ENCODE data around the gene SLC17A1.
"Not testable (repeated sequence)": the region's sequence is repeated elsewhere in the genome, so short reads cannot be mapped to it uniquely, and the experiment has no call there.

Gene SLC17A1

GRCh38 chr6:25756382-25757363 lies 75.2 kb downstream of the SLC17A1 start:
- DNase-seq (ENCODE audit: low spot score) = no peak

DNA sequence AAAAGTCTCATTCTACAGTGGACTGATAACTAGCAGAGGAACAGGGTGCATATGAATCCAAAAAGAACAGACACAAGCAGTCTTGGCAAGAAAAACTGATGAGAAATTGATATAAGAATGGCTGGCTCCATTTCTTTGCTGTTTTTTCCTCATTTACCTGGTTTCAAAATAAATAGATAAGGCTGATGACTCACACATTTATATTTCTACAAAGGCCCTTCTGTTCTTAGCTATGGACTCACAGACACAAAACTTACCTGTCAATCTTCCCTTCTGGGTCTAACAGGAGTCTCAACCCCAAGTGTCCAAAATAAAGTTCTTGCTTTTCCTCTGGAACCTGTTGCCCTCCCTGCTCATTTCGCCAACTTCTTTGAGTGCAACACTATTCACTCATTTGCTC lies 76.4 kb downstream of the SLC17A1 start:
- no peak for DNase-seq (ENCODE audit: low spot score)

DNA sequence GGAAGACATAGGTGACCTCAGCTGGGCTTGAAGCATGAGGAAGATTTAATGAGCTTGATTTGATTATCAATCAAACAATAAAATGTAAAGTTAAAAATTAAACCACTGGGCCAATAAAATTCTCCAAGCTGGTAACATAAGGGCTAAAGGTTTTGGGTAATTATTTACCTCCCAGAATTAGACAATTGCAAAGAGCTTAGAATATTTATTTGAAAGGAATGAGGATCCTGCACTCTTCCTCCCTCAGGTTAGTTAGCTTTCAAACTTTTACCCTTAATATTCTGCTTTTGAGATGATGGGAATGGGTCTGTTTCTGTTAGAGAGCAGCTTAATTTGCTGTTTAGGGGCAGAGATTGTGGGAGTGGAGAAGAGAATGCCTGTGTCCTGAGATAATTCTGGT lies 77.3 kb downstream of the SLC17A1 start, which contains the start of gene SLC17A4:
Gene SLC17A4, plus strand, starts transcription at position 208 of the 400 bp plus-strand sequence. CDS start 7,221 bp downstream, outside the sequence.
- no peak for DNase-seq (ENCODE audit: low spot score)

DNA sequence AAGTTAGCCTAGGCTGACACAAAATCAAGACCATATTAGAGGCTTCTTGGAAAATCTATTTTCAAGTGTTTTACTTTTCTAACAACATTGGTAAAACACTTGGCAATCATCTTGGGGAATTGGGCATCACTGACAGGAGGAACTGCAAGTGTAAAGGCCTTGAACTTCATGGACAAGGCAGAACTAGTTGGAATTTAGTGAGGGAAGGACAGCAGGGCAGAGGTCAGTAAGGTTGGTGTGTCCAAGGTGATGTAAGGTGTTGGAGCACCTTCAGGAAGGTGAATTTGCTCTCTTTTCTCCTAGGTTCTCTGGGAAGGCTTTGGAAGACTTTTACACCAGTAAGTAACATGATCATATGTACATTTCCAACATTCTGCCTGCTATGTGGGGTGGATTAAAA lies 78.8 kb downstream of the SLC17A1 start:
- DNase-seq (ENCODE audit: low spot score) = no peak

GRCh38 chr6:25750906-25751305 lies 80.9 kb downstream of the SLC17A1 start:
- DNase-seq (ENCODE audit: low spot score) = no peak

- no peak for DNase-seq (ENCODE audit: low spot score)
Observed at GRCh38 chr6:25749837-25750236, 82.0 kb downstream of the SLC17A1 start.

DNA sequence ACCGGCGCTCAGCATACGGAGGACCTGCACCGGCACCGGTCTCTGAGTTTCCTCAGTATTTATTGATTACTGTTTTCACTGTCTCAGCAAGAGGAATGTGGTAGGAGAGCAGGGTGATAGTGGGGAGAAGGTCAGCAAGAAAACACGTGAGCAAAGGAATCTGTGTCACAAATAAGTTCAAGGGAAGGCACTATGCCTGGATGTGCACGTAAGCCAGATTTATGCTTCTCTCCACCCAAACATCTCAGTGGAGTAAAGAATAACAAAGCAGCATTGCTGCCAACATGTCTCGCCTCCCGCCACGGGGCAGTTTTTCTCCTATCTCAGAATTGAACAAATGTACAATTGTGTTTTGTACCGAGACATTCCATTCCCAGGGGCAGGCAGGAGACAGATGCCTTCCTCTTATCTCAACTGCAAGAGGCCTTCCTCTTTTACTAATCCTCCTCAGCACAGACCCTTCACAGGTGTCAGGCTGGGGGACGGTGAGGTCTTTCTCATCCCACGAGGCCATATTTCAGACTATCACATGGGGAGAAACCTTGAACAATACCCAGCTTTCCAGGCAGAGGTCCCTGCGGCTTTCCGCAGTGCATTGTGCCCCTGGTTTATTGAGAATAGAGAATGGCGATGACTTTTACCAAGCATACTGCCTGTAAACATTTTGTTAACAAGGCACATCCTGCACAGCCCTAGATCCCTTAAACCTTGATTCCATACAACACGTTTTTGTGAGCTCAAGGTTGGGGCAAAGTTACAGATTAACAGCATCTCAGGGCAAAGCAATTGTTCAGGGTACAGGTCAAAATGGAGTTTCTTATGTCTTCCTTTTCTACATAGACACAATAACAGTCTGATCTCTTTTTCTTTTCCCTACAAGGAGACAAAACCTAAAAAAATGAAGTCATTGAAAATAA lies 83.0 kb downstream of the SLC17A1 start:
- DNase-seq (ENCODE audit: low spot score) = not testable (repeated sequence)

DNA sequence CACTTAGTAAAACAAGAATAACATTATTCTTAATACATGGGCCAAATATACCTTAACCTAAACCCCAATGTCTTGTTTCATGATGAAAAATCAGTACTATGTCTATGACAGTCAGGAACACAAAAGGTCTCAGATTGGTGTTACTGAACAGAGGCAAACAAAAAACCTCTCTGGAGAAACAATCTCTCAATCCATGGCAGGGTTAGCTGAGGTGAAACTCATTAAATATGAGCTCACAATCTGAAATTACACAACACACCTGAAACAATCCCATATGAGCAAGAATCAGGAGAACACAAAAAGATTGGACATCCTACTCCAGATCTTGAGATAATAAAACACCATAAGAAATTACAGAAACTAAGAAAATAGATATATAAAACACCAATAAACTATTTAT lies 83.8 kb downstream of the SLC17A1 start:
- DNase-seq (ENCODE audit: low spot score) = no peak

DNA sequence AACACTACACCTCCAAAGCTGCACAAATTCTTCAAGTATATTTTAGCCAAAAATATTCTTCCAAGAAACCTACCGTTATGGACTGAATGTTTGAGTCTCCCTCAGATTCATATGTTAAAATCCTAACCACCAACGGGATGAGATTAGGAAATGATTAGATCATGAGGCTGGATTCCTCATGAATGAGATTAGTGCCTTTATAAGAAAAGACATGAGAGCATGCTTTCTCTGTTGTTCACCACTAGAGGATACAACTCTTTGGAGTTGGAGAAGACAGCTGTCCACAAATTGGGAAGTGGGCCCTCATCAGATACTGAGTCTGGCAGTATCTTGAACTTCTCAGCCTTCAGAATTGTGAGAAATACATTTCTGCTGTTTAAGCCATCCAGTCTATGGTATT lies 84.4 kb downstream of the SLC17A1 start:
- no peak for DNase-seq (ENCODE audit: low spot score)

GRCh38 chr6:25746968-25747367 lies 84.9 kb downstream of the SLC17A1 start:
- DNase-seq (ENCODE audit: low spot score) = no peak

GRCh38 chr6:25745836-25746235 lies 86.0 kb downstream of the SLC17A1 start:
- DNase-seq (ENCODE audit: low spot score) = no peak

DNA sequence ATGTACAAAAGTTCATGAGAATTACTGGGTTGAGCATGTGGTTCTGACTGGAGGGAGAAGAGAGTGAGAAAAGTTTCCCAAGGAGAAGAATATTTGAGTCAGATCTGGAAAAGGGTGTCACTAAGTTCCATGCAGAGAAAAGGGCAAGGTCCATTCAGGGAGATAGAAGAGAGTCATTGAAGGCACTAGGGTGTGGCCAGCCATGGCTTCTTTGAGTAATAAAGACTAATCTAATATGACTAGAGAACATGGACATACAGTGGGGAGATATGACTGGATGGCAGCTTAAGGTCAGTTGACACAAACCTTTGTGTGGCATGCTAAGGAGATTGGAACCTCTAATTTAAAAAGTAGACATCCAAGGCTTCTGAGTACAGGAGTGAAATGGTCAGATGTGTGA lies 88.0 kb downstream of the SLC17A1 start:
- no peak for DNase-seq (ENCODE audit: low spot score)

DNA sequence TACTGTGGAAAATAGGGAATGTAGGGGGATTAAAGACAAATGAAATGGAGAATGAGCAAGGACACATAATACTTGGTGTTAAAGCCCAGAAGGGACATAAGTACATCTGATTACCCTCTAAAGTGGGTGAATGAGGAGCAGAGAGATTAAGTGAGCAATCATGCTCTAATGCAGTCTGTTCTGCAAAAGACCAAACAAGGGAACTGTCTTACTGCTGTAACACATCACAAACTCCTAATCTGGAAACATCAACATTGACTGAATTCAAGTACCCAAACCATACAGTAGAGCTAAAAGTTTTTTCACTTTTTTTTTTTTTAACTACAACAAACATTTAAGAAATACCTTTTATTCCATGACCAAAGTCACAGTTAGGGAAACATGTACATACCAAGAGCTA lies 96.6 kb downstream of the SLC17A1 start:
- no peak for DNase-seq (ENCODE audit: low spot score)
